GM12878 (cell line): ENCODE measurements around the gene TMEM212. TPM values are rescaled to one million over a fixed set of nuclear protein-coding genes. Genes with fewer than 3 reads are reported as not detected.

Experiments
- ATAC-seq: fragments of 200-7000 bp; cut with Tn5 transposase; 3 replicates; pipeline ENCODE4 v1.9.1; 2020; ENCODE audit warnings: mild to moderate bottlenecking, moderate library complexity
- BruUV-seq: library from RNA; stranded (reverse); fragments of 400-500 nt; replicated peaks from 2 replicates; lab custom pipeline; 2021; lab: Mats Ljungman, UMichigan
- CTCF ChIA-PET: fragments of 300-600 bp; sonication (Branson Sonifier 250); formaldehyde crosslinking; extraction: SDS; loops from one replicate; lab custom pipeline; 2021; ENCODE audit warnings: inconsistent platforms; lab: Yijun Ruan, JAX
- POLR2A ChIA-PET: fragments of 350-600 bp; formaldehyde crosslinking; extraction: SDS; loops from one replicate; lab custom pipeline; 2021; ENCODE audit warnings: inconsistent platforms; lab: Charles Lee
- RAD21 ChIA-PET: fragments of 300-600 bp; sonication (Branson Sonifier 250); formaldehyde crosslinking; loops from one replicate; lab custom pipeline; 2023; ENCODE audit warnings: antibody characterized with exemption; ENCODE audit not compliant: unreplicated experiment; lab: Charles Lee
- SMC1A ChIA-PET: fragments of 300-600 bp; sonication (Branson Sonifier 250); formaldehyde crosslinking; loops from one replicate; lab custom pipeline; 2023; ENCODE audit not compliant: unreplicated experiment, uncharacterized antibody; lab: Charles Lee
- DNase-seq: peaks from one replicate; pipeline ENCODE4 v3.0.0-alpha.2; 2011; ENCODE audit warnings: low read depth, low spot score
- FAIRE-seq: peaks from 3 replicates; lab custom pipeline; 2011; peaks lifted over from hg19 to GRCh38; lab: Jason Lieb, UNC
- H2AFZ ChIP-seq: 2 replicates; pipeline ENCODE4 v1.6.0; 2011; ENCODE audit warnings: low read depth, low read length, control low read depth; ENCODE audit not compliant: control insufficient read depth
- H3K27ac ChIP-seq: 2 replicates; pipeline ENCODE4 v1.5.1; 2011; ENCODE audit warnings: control low read depth; ENCODE audit not compliant: control insufficient read depth, insufficient read depth
- H3K27me3 ChIP-seq, 2 experiments: replicated peaks in 1 of 2; 2 replicates each; pipeline versions ENCODE4 v1.6.0 to v1.6.1; 2011; ENCODE audit warnings: low read length in 1 of 2; ENCODE audit not compliant: control insufficient read depth in 2 of 2, insufficient read depth in 2 of 2
- H3K36me3 ChIP-seq, 2 experiments: 2 replicates each; pipeline ENCODE4 v1.5.1; 2011; ENCODE audit warnings: low read length in 1 of 2; ENCODE audit not compliant: control insufficient read depth in 2 of 2, insufficient read depth in 2 of 2
- H3K4me1 ChIP-seq: 2 replicates; pipeline ENCODE4 v1.6.1; 2011; ENCODE audit warnings: mild to moderate bottlenecking, low read length, moderate library complexity, mixed read lengths; ENCODE audit not compliant: control insufficient read depth, insufficient read depth
- H3K4me2 ChIP-seq: 2 replicates; pipeline ENCODE4 v1.6.0; 2011; ENCODE audit warnings: control low read depth; ENCODE audit not compliant: control insufficient read depth, insufficient read depth
- H3K4me3 ChIP-seq: fragments of 200-600 bp; sonication (generic); 2 replicates; pipeline ENCODE4 v1.5.1; 2016
- H3K79me2 ChIP-seq: 2 replicates; pipeline ENCODE4 v1.6.0; 2011; ENCODE audit warnings: low read length; ENCODE audit not compliant: control insufficient read depth, insufficient read depth
- H3K9ac ChIP-seq: 2 replicates; pipeline ENCODE4 v1.8.0; 2011; ENCODE audit warnings: low read length, control low read depth, mixed read lengths; ENCODE audit not compliant: control insufficient read depth, insufficient read depth
- H3K9me3 ChIP-seq: replicated peaks from 3 replicates; pipeline ENCODE4 v1.5.1; 2011; ENCODE audit warnings: mild to moderate bottlenecking, low read length; ENCODE audit not compliant: control insufficient read depth, insufficient read depth
- H4K20me1 ChIP-seq: 2 replicates; pipeline ENCODE4 v1.6.0; 2011; ENCODE audit not compliant: control insufficient read depth, insufficient read depth
- MEF2A ChIP-seq: IDR thresholded peaks from 2 replicates; pipeline ENCODE4 v1.6.1; 2011; ENCODE audit warnings: low read depth, mild to moderate bottlenecking, low read length, moderate library complexity; ENCODE audit not compliant: insufficient read depth
- MEF2B ChIP-seq: fragments of 450-650 bp; IDR thresholded peaks from 2 replicates; pipeline ENCODE4 v1.6.1; 2018; ENCODE audit warnings: mild to moderate bottlenecking, moderate library complexity; ENCODE audit not compliant: partially characterized antibody, poor library complexity, severe bottlenecking
- SPI1 ChIP-seq: IDR thresholded peaks from 2 replicates; pipeline ENCODE4 v1.6.1; 2011; ENCODE audit warnings: low read depth, mild to moderate bottlenecking, low read length, moderate library complexity, borderline replicate concordance; ENCODE audit not compliant: insufficient read depth
- TCF3 ChIP-seq: IDR thresholded peaks from 2 replicates; pipeline ENCODE4 v1.6.1; 2012; ENCODE audit warnings: low read depth, mild to moderate bottlenecking, low read length, borderline replicate concordance; ENCODE audit not compliant: insufficient read depth
- USF2 ChIP-seq: IDR thresholded peaks from 2 replicates; pipeline ENCODE4 v1.6.1; 2011; ENCODE audit warnings: low read depth, low read length, improper control_type of control experiment, borderline replicate concordance
- ZNF24 ChIP-seq: fragments of 450-650 bp; IDR thresholded peaks from 2 replicates; pipeline ENCODE4 v1.6.1; 2017; ENCODE audit warnings: antibody characterized with exemption, mild to moderate bottlenecking
- WGBS: methylation state at CpG from one replicate; pipeline ENCODE4 v1.1.6; 2016; ENCODE audit warnings: low lambda C conversion rate; ENCODE audit not compliant: insufficient replicate concordance, insufficient coverage; ENCODE audit errors: missing lambda C conversion rate; 5-methylcytosine and 5-hydroxymethylcytosine counted together
- in situ Hi-C: fragments of 300-500 bp; cut with MboI; formaldehyde crosslinking; loops from 9 replicates; pipeline ENCODE4 v1.14.3; 2018; ENCODE audit warnings: mixed read lengths
- intact Hi-C: fragments of 100-400 bp; cut with micrococcal nuclease; formaldehyde crosslinking; loops from one replicate; pipeline ENCODE4 v1.14.2; 2022; ENCODE audit not compliant: unreplicated experiment
- polyA plus RNA-seq, 11 experiments: library from polyadenylated mRNA; depleted of rRNA in 4 of 11; unstranded in 6 of 11; stranded (reverse) in 5 of 11; fragments of >200 nt; fragmentation: Nextera tagmentation in 4 of 11; fragmentation: Illumina TruSeq in 1 of 11; extraction: Ambion mirVana in 4 of 11; extraction: Trizol in 1 of 11; gene quantifications; 1 replicate in 1 of 11; 2 replicates in 10 of 11; pipeline versions ENCODE4 v1.2.1 to v1.2.3, GENCODE V29; 2011 to 2016; ENCODE audit warnings: inconsistent platforms in 2 of 11, missing spikeins in 2 of 11, low read depth in 1 of 11
- total RNA-seq, 4 experiments: library from RNA; depleted of rRNA in 3 of 4; stranded (reverse); fragments of >200 nt in 3 of 4; fragmentation: Illumina TruSeq in 1 of 4; extraction: Trizol in 1 of 4; gene quantifications; 2 replicates each; pipeline versions ENCODE4 v1.2.1 to v1.2.3, GENCODE V29; 2013 to 2021

TMEM212 gene
- total and polyA plus RNA-seq, 10 of the 15 experiments (the other 5 are each of a cell fraction or from before 2014, with no cell fraction given): not detected

DNA sequence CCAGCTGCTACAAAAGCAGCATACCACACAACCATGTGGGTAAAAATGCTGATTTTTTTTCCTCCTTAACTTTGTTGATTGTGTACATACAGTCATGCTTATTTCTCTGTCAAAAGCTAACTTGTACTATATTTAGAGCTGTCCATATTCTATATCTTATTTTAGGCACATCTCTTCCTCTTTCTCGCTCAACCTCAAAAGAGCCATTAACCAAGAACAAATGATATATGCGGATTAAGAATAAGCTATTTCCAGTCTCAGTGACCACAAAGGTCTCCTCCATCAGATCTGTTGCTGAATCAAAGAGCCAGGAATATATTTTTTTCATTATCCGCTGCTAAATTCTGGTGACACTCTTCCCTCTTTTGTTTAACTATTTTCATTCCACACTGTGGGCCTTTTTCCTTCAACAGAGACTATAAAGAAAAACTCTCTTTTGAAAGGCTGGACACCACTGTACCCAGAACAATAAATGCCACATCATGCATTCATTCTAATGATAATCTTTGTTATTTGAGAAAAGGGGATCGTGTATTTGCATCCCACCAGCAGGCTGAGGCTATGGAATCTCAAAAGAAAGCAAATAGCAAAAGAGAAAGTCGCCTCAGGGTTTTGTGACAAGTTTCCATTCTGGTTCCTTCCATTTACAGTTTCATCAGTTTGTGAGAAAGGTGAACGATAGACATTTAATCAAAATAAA, 8.0 kb downstream of the TMEM212 start:
- ATAC-seq: no peak
- RAD21 ChIA-PET: no interaction called here
- H3K9me3 ChIP-seq: peaks cover 6% of the 10 kb centered on the region; the same call in 2 of the 3 replicates
- FAIRE-seq: no peak
- POLR2A ChIA-PET: no interaction called here
- CTCF ChIA-PET: interaction anchor here (0.6 to 2.2 kb wide), 4 partner anchors 17 to 490 kb away, joined by 3 to 6 read pairs (median 4); no protein-coding TSS in a partner anchor
- no TSS peak for BruUV-seq
- no peaks in the 10 kb centered on the region for H4K20me1 ChIP-seq
- TF ChIP-seq MEF2A (0 out of 2 replicates have a peak, but pooled peaks have one; percentile 35), SPI1 (0 out of 2 replicates have a peak, but pooled peaks have one; percentile 6), MEF2B (peak; percentile 41), ZNF24 (0 out of 2 replicates have a peak, but pooled peaks have one; percentile 58), TCF3 (no peak), USF2 (no peak)
- H3K36me3 ChIP-seq: no peaks in the 10 kb centered on the region
- intact Hi-C loops (no loop called here), in situ Hi-C loops (no loop called here)
- H3K9ac ChIP-seq: no peak overlapping the region
- no peaks in the 10 kb centered on the region for H3K27me3 ChIP-seq
- no peak overlapping the region for H2AFZ ChIP-seq
- H3K4me2 ChIP-seq: no peak overlapping the region
- H3K79me2 ChIP-seq: no peaks in the 10 kb centered on the region
- H3K27ac ChIP-seq: no peak overlapping the region
- SMC1A ChIA-PET: interaction anchor here (0.8 to 1.6 kb wide), 4 partner anchors 9 to 276 kb away, joined by 3 to 6 read pairs (median 4); no protein-coding TSS in a partner anchor
- no peak for DNase-seq
- H3K4me1 ChIP-seq: peaks cover 12% of the 10 kb centered on the region
- WGBS: 40% methylated on average over 6 of the region's 6 CpGs
- H3K4me3 ChIP-seq: no peak overlapping the region
